A549 (cell line): ENCODE data around the gene DNASE1L2. TPM values are rescaled to one million over a fixed set of nuclear protein-coding genes. Genes with fewer than 3 reads are reported as not detected.
A peak's percentile ranks its signal among the peaks of the same experiment; 100 is the strongest.

Source experiments
- ATAC-seq, 2 experiments: fragments of 200-7000 bp in 1 of 2; fragments of >200 bp in 1 of 2; cut with Nextera tagmentation in 1 of 2; cut with Tn5 transposase in 1 of 2; 3 replicates each; pipeline versions ENCODE4 v1.8.0 to v1.9.1; 2018 to 2020; ENCODE audit warnings: mild to moderate bottlenecking in 1 of 2, moderate library complexity in 1 of 2
- CTCF ChIA-PET: fragments of 300-600 bp; sonication (Branson Sonifier 250); formaldehyde crosslinking; extraction: SDS; loops from one replicate; lab custom pipeline; 2021; ENCODE audit warnings: antibody characterized with exemption, inconsistent platforms; lab: Yijun Ruan, JAX
- POLR2A ChIA-PET: fragments of 350-600 bp; formaldehyde crosslinking; extraction: SDS; loops from one replicate; lab custom pipeline; 2021; ENCODE audit warnings: antibody characterized with exemption, inconsistent platforms; lab: Yijun Ruan, JAX
- DNase-seq, 2 experiments: peaks; one replicate each; pipeline versions ENCODE4 v3.0.0 to v3.0.0-alpha.2; 2011 to 2016; ENCODE audit warnings: low read depth in 1 of 2, low spot score in 1 of 2
- FAIRE-seq: peaks from 2 replicates; lab custom pipeline; 2011; peaks lifted over from hg19 to GRCh38; lab: Jason Lieb, UNC
- H3K27ac ChIP-seq, 2 experiments: fragments of >200 bp; sonication (Bioruptor Twin); formaldehyde crosslinking; 3 replicates each; pipeline ENCODE4 v1.5.1; 2016 to 2017
- H3K4me1 ChIP-seq: fragments of >200 bp; sonication (Bioruptor Twin); formaldehyde crosslinking; 3 replicates; pipeline ENCODE4 v1.6.1; 2016
- H3K4me2 ChIP-seq: fragments of >200 bp; sonication (Bioruptor Twin); formaldehyde crosslinking; 3 replicates; pipeline ENCODE4 v1.6.1; 2016
- H3K4me3 ChIP-seq: fragments of >200 bp; sonication (Bioruptor Twin); formaldehyde crosslinking; 3 replicates; pipeline ENCODE4 v1.5.1; 2016
- H3K9me3 ChIP-seq: fragments of >200 bp; sonication (Bioruptor Twin); formaldehyde crosslinking; 3 replicates; pipeline ENCODE4 v1.6.1; 2016
- BCL3 ChIP-seq: fragments of >200 bp; sonication (Bioruptor Twin); formaldehyde crosslinking; IDR thresholded peaks from 3 replicates; pipeline ENCODE4 v1.6.1; 2016
- CBX2 ChIP-seq: fragments of 200-600 bp; sonication (generic); IDR thresholded peaks from 2 replicates; pipeline ENCODE4 v1.6.1; 2016; ENCODE audit warnings: low read depth, mild to moderate bottlenecking, borderline replicate concordance
- CEBPB ChIP-seq, 2 experiments: fragments of >200 bp in 1 of 2; sonication (Bioruptor Twin) in 1 of 2; formaldehyde crosslinking in 1 of 2; IDR thresholded peaks; 2 replicates each; pipeline ENCODE4 v1.6.1; 2012 to 2016
- CHD2 ChIP-seq: fragments of 150-350 bp; IDR thresholded peaks from 2 replicates; pipeline ENCODE4 v1.6.1; 2014; ENCODE audit warnings: low read length; ENCODE audit not compliant: partially characterized antibody
- E2F6 ChIP-seq: IDR thresholded peaks from 2 replicates; pipeline ENCODE4 v1.6.1; 2012; ENCODE audit warnings: low read depth, borderline replicate concordance
- EHF ChIP-seq: fragments of 250-450 bp; sonication (Bioruptor Pico); IDR thresholded peaks from 2 replicates; pipeline ENCODE4 v1.5.0; 2020; ENCODE audit warnings: mild to moderate bottlenecking
- EHMT2 ChIP-seq: fragments of 200-600 bp; sonication (generic); IDR thresholded peaks from 2 replicates; pipeline ENCODE4 v1.6.1; 2016; ENCODE audit warnings: antibody characterized with exemption, low read depth, mild to moderate bottlenecking, moderate library complexity
- FOSL2 ChIP-seq, 2 experiments: fragments of 450-650 bp in 1 of 2; fragments of >200 bp in 1 of 2; sonication (Bioruptor Twin) in 1 of 2; formaldehyde crosslinking; IDR thresholded peaks; 2 replicates each; pipeline versions ENCODE4 v1.5.0 to v1.6.1; 2016 to 2020; ENCODE audit warnings: mild to moderate bottlenecking in 1 of 2, moderate library complexity in 1 of 2
- GATA3 ChIP-seq: IDR thresholded peaks from 2 replicates; pipeline ENCODE4 v1.6.1; 2012; ENCODE audit warnings: borderline replicate concordance
- HDAC2 ChIP-seq: fragments of 200-600 bp; sonication (generic); IDR thresholded peaks from 2 replicates; pipeline ENCODE4 v1.6.1; 2016
- HOXA7 ChIP-seq: fragments of 250-450 bp; sonication (Bioruptor Pico); IDR thresholded peaks from 2 replicates; pipeline ENCODE4 v1.5.0; 2020; ENCODE audit warnings: mild to moderate bottlenecking, moderate library complexity
- JUN ChIP-seq, 2 experiments: fragments of >200 bp; sonication (Bioruptor Twin); formaldehyde crosslinking; IDR thresholded peaks; 2 replicates in 1 of 2; 3 replicates in 1 of 2; pipeline ENCODE4 v1.6.1; 2016 to 2017
- KDM1A ChIP-seq: fragments of 200-600 bp; sonication (generic); IDR thresholded peaks from 2 replicates; pipeline ENCODE4 v1.6.1; 2016; ENCODE audit warnings: low read depth, mild to moderate bottlenecking
- KDM5A ChIP-seq: fragments of 200-600 bp; sonication (generic); IDR thresholded peaks from 2 replicates; pipeline ENCODE4 v1.6.1; 2016; ENCODE audit warnings: antibody characterized with exemption, mild to moderate bottlenecking
- MAFK ChIP-seq: fragments of 450-650 bp; IDR thresholded peaks from 2 replicates; pipeline ENCODE4 v1.6.1; 2014; ENCODE audit not compliant: partially characterized antibody
- MYC ChIP-seq: IDR thresholded peaks from 2 replicates; pipeline ENCODE4 v1.6.1; 2012; ENCODE audit warnings: mild to moderate bottlenecking, inconsistent platforms, low read length, improper control_type of control experiment, borderline replicate concordance
- NR3C1 ChIP-seq: fragments of >200 bp; sonication (Bioruptor Twin); formaldehyde crosslinking; IDR thresholded peaks from 3 replicates; pipeline ENCODE4 v1.6.1; 2017
- PBX3 ChIP-seq: IDR thresholded peaks from 2 replicates; pipeline ENCODE4 v1.6.1; 2012
- PHF8 ChIP-seq: fragments of 200-600 bp; sonication (generic); IDR thresholded peaks from 2 replicates; pipeline ENCODE4 v1.6.1; 2016; ENCODE audit warnings: low read depth, mild to moderate bottlenecking, antibody characterized with exemption, moderate library complexity, borderline replicate concordance
- POLR2A ChIP-seq: IDR thresholded peaks from 2 replicates; pipeline ENCODE4 v1.6.1; 2012; ENCODE audit warnings: mild to moderate bottlenecking, low read length
- RAD21 ChIP-seq, 2 experiments: fragments of >200 bp in 1 of 2; sonication (Bioruptor Twin) in 1 of 2; formaldehyde crosslinking in 1 of 2; IDR thresholded peaks in 1 of 2; conservative IDR thresholded peaks in 1 of 2; 2 replicates in 1 of 2; 3 replicates in 1 of 2; pipeline ENCODE4 v1.6.1; 2012 to 2018; ENCODE audit warnings: inconsistent platforms in 1 of 2
- RARB ChIP-seq: fragments of 250-450 bp; sonication (Bioruptor Pico); IDR thresholded peaks from 2 replicates; pipeline ENCODE4 v1.8.0; 2021; ENCODE audit warnings: mild to moderate bottlenecking, moderate library complexity
- RFX5 ChIP-seq: fragments of 450-650 bp; IDR thresholded peaks from 2 replicates; pipeline ENCODE4 v1.7.1; 2014; ENCODE audit warnings: antibody characterized with exemption, mild to moderate bottlenecking, moderate library complexity
- RNF2 ChIP-seq: fragments of 200-600 bp; sonication (generic); IDR thresholded peaks from 2 replicates; pipeline ENCODE4 v1.6.1; 2016; ENCODE audit warnings: low read depth, mild to moderate bottlenecking, antibody characterized with exemption, moderate library complexity, borderline replicate concordance
- SREBF2 ChIP-seq: fragments of 450-650 bp; IDR thresholded peaks from 2 replicates; pipeline ENCODE4 v1.6.1; 2014; ENCODE audit warnings: mild to moderate bottlenecking, moderate library complexity
- TP53 ChIP-seq: fragments of 250-450 bp; sonication (Bioruptor Pico); IDR thresholded peaks from 2 replicates; pipeline ENCODE4 v1.5.0; 2021; ENCODE audit warnings: mild to moderate bottlenecking, moderate library complexity
- WGBS: methylation state at CpG from one replicate; pipeline ENCODE4 v1.1.6; 2017; ENCODE audit errors: missing lambda C conversion rate; 5-methylcytosine and 5-hydroxymethylcytosine counted together
- polyA plus RNA-seq, 4 experiments: library from polyadenylated mRNA; depleted of rRNA in 3 of 4; stranded (reverse); fragments of >200 nt; fragmentation: RNase III in 1 of 4; extraction: RNeasy Plus Mini Kit Qiagen cat#74134 plus additional on column Dnase treatment in 1 of 4; gene quantifications; 2 replicates in 3 of 4; 3 replicates in 1 of 4; pipeline ENCODE4 v1.2.3, GENCODE V29; 2011 to 2017

Gene DNASE1L2
- polyA plus RNA-seq, 2 of the 4 experiments (the other 2 are of a cell fraction), result 0.36 to 1.2 TPM

GRCh38 chr16:2235695-2236336 is 428 bp upstream of the DNASE1L2 start:
- DNase-seq, result no peak
- FAIRE-seq, result no peak
- Histone ChIP-seq H3K4me1 (no peaks in the 10 kb centered on the region), H3K27ac (0 out of 6 replicates have a peak overlapping the region, but pooled peaks of 1 of the 2 experiments have one; percentile 7), H3K9me3 (no peaks in the 10 kb centered on the region), H3K4me2 (no peak overlapping the region), H3K4me3 (no peak overlapping the region)
- ChIA-PET CTCF (interaction anchor here (0.9 kb wide), 1 partner anchor 9 kb away, joined by 3 read pairs; no protein-coding TSS in a partner anchor), POLR2A (interaction anchor here (0.9 to 1.3 kb wide), 2 partner anchors 16 to 80 kb away, joined by 3 to 4 read pairs; partner anchors contain the start of genes ECI1 and TRAF7)
- peak; percentile 2 to 4; a peak in 4 of 6 replicates for ATAC-seq
- 74% methylated on average over 13 of the region's 19 CpGs for WGBS
- TF ChIP-seq PHF8 (no peak), CHD2 (no peak), RNF2 (no peak), CEBPB (IDR thresholded peaks at IDR 0.05) (no peak), BCL3 (no peak), GATA3 (no peak), RFX5 (no peak), HDAC2 (no peak), NR3C1 (no peak), POLR2A (0 out of 2 replicates have a peak, but pooled peaks have one; percentile 3), PBX3 (peak; percentile 26; the same call in 1 of the 2 replicates), FOSL2 (IDR thresholded peaks at IDR 0.05) (no peak), FOSL2 (CRISPR knock-in tag; IDR thresholded peaks at IDR 0.05) (no peak), TP53 (no peak), JUN (IDR thresholded peaks at IDR 0.05) (no peak; a peak in 2 of 5 replicates), RAD21 (conservative IDR thresholded peaks at IDR 0.05 in 1 of 2, IDR thresholded peaks at IDR 0.05 in 1 of 2) (no peak), MAFK (no peak)

- Histone ChIP-seq H3K4me1 (no peaks in the 10 kb centered on the region), H3K9me3 (no peaks in the 10 kb centered on the region), H3K4me3 (no peak overlapping the region), H3K4me2 (no peak overlapping the region), H3K27ac (no peak overlapping the region)
- no peak for FAIRE-seq
- peak in 1 of 2 experiments; percentile 3; a peak in 1 of 5 replicates for TF ChIP-seq JUN (IDR thresholded peaks at IDR 0.05)
- TF ChIP-seq SREBF2, result no peak
- no peak for ATAC-seq
- ChIA-PET CTCF (interaction anchor here (0.7 to 1.2 kb wide), 2 partner anchors 22 to 42 kb away, joined by 3 read pairs; no protein-coding TSS in a partner anchor), POLR2A (interaction anchor here (0.9 kb wide), 1 partner anchor 11 kb away, joined by 3 read pairs; no protein-coding TSS in a partner anchor)
- DNase-seq, result no peak
- 90% methylated on average over 10 of the region's 40 CpGs for WGBS
Measured at GRCh38 chr16:2237102-2237482, 848 bp downstream of the DNASE1L2 start.

- Histone ChIP-seq H3K4me3 (no peak overlapping the region), H3K4me1 (no peaks in the 10 kb centered on the region), H3K27ac (no peak overlapping the region), H3K9me3 (no peaks in the 10 kb centered on the region), H3K4me2 (no peak overlapping the region)
- TF ChIP-seq EHMT2 (no peak), KDM1A (no peak), CBX2 (no peak), GATA3 (no peak), SREBF2 (no peak), CEBPB (IDR thresholded peaks at IDR 0.05) (no peak), CHD2 (no peak), PHF8 (no peak), E2F6 (no peak), HOXA7 (no peak), RARB (CRISPR knock-in tag) (no peak), KDM5A (no peak), EHF (CRISPR knock-in tag) (no peak), MYC (no peak)
- ChIA-PET POLR2A (interaction anchor here (0.7 to 0.9 kb wide), 2 partner anchors 12 to 15 kb away, joined by 3 read pairs; no protein-coding TSS in a partner anchor), CTCF (interaction anchor here (0.7 to 1.5 kb wide), 3 partner anchors 21 to 42 kb away, joined by 3 read pairs; no protein-coding TSS in a partner anchor)
- ATAC-seq (no peak; a peak in 1 of 6 replicates), FAIRE-seq (no peak), DNase-seq (no peak)
- 97% methylated on average over 20 of the region's 65 CpGs for WGBS
Measured at GRCh38 chr16:2237493-2238149, 1.4 kb downstream of the DNASE1L2 start.
